HEK293 (cell line): ENCODE data around the gene MYO1F.
A peak's percentile ranks its signal among the peaks of the same experiment; 100 is the strongest.

Experiments used
- CTCF ChIA-PET: fragments of 350-600 bp; formaldehyde crosslinking; extraction: SDS; loops from one replicate; lab custom pipeline; 2021; ENCODE audit warnings: antibody characterized with exemption; lab: Yijun Ruan, JAX
- POLR2A ChIA-PET: fragments of 300-600 bp; formaldehyde crosslinking; extraction: SDS; loops from one replicate; lab custom pipeline; 2020; ENCODE audit warnings: antibody characterized with exemption, inconsistent platforms; lab: Yijun Ruan, JAX
- H3K27ac ChIP-seq: fragments of 200-500 bp; sonication (Bioruptor generic); 2 replicates; pipeline ENCODE4 v1.5.1; 2014; ENCODE audit warnings: low read depth, low read length, control low read depth, inconsistent platforms; ENCODE audit errors: extremely low read depth
- H3K36me3 ChIP-seq, 2 experiments: fragments of 200-500 bp in 1 of 2; sonication (Bioruptor generic) in 1 of 2; 1 replicate in 1 of 2; 2 replicates in 1 of 2; pipeline ENCODE4 v1.5.1; 2014 to 2017; ENCODE audit warnings: inconsistent platforms in 2 of 2, low read length in 2 of 2; ENCODE audit not compliant: control insufficient read depth in 2 of 2, insufficient read depth in 1 of 2
- H3K4me1 ChIP-seq: fragments of 200-500 bp; sonication (Bioruptor generic); 2 replicates; pipeline ENCODE4 v1.5.1; 2014; ENCODE audit warnings: mild to moderate bottlenecking, low read length, inconsistent platforms; ENCODE audit not compliant: control insufficient read depth, insufficient read depth
- H3K4me3 ChIP-seq: 2 replicates; pipeline ENCODE4 v1.5.1; 2011; ENCODE audit warnings: low read depth, mild to moderate bottlenecking, control low read depth, low read length, moderate library complexity
- H3K9me3 ChIP-seq: fragments of 200-500 bp; sonication (Bioruptor generic); 2 replicates; pipeline ENCODE4 v1.5.1; 2014; ENCODE audit warnings: low read depth, low read length, inconsistent platforms; ENCODE audit not compliant: control insufficient read depth, insufficient read depth
- CTCF ChIP-seq: fragments of 450-650 bp; formaldehyde crosslinking; IDR thresholded peaks from 2 replicates; pipeline ENCODE4 v1.5.1; 2016; ENCODE audit warnings: missing biosample characterization, missing genetic modification characterization
- FEZF1 ChIP-seq: fragments of 450-650 bp; formaldehyde crosslinking; IDR thresholded peaks from 2 replicates; pipeline ENCODE4 v1.5.1; 2016; ENCODE audit warnings: missing biosample characterization, missing genetic modification characterization
- HIC1 ChIP-seq: fragments of 450-650 bp; formaldehyde crosslinking; IDR thresholded peaks from 2 replicates; pipeline ENCODE4 v1.5.1; 2016; ENCODE audit warnings: missing biosample characterization, missing genetic modification characterization
- KLF1 ChIP-seq: fragments of 450-650 bp; formaldehyde crosslinking; IDR thresholded peaks from 2 replicates; pipeline ENCODE4 v1.5.1; 2016; ENCODE audit warnings: missing biosample characterization, missing genetic modification characterization
- MEIS1 ChIP-seq: sonication (generic); formaldehyde crosslinking; IDR thresholded peaks from 2 replicates; pipeline ENCODE4 v1.8.1; 2022; ENCODE audit warnings: missing genetic modification reagents, mild to moderate bottlenecking, borderline replicate concordance
- ZNF148 ChIP-seq: fragments of 450-650 bp; formaldehyde crosslinking; IDR thresholded peaks from 2 replicates; pipeline ENCODE4 v1.5.0; 2017; ENCODE audit warnings: missing biosample characterization, missing genetic modification characterization, borderline replicate concordance
- ZNF184 ChIP-seq: fragments of 450-650 bp; IDR thresholded peaks from 2 replicates; pipeline ENCODE4 v1.5.1; 2018; ENCODE audit warnings: missing biosample characterization, mild to moderate bottlenecking, missing genetic modification characterization
- ZNF214 ChIP-seq: fragments of 450-650 bp; formaldehyde crosslinking; IDR thresholded peaks from 2 replicates; pipeline ENCODE4 v1.5.1; 2017; ENCODE audit warnings: missing biosample characterization, mild to moderate bottlenecking, missing genetic modification characterization, borderline replicate concordance
- ZNF280C ChIP-seq: fragments of 450-650 bp; formaldehyde crosslinking; IDR thresholded peaks from 2 replicates; pipeline ENCODE4 v1.5.1; 2016; ENCODE audit warnings: missing biosample characterization, missing genetic modification characterization
- ZNF280D ChIP-seq: fragments of 450-650 bp; formaldehyde crosslinking; IDR thresholded peaks from 2 replicates; pipeline ENCODE4 v1.5.1; 2016; ENCODE audit warnings: missing biosample characterization, missing genetic modification characterization
- ZNF350 ChIP-seq: fragments of 450-650 bp; formaldehyde crosslinking; IDR thresholded peaks from 2 replicates; pipeline ENCODE4 v1.5.0; 2017; ENCODE audit warnings: missing biosample characterization, mild to moderate bottlenecking, missing genetic modification characterization
- ZNF404 ChIP-seq: fragments of 450-650 bp; formaldehyde crosslinking; IDR thresholded peaks from 2 replicates; pipeline ENCODE4 v1.5.1; 2017; ENCODE audit warnings: missing biosample characterization, missing genetic modification characterization
- ZXDB ChIP-seq: fragments of 450-650 bp; formaldehyde crosslinking; IDR thresholded peaks from 2 replicates; pipeline ENCODE4 v1.5.1; 2016; ENCODE audit warnings: missing biosample characterization, missing genetic modification characterization
- TF ChIP-seq, protein P1 (sequence below): fragments of 450-650 bp; formaldehyde crosslinking; IDR thresholded peaks from 2 replicates; pipeline ENCODE4 v1.5.1; 2017; ENCODE audit warnings: missing biosample characterization, missing genetic modification characterization
- TF ChIP-seq, protein P2 (sequence below): fragments of 450-650 bp; formaldehyde crosslinking; optimal IDR thresholded peaks from 2 replicates; pipeline ENCODE3; 2016; ENCODE audit warnings: missing biosample characterization, mild to moderate bottlenecking, missing genetic modification characterization

The MYO1F gene

GRCh38 chr19:8486661-8487136, 90.5 kb downstream of the MYO1F start (continued):
- no peak for TF ChIP-seq ZNF280D (tag by site-specific recombination)
- TF ChIP-seq ZNF214 = no peak
- no peak for TF ChIP-seq ZNF184
- TF ChIP-seq CTCF = no peak
- TF ChIP-seq, all 188 proteins: peak for 0

DNA sequence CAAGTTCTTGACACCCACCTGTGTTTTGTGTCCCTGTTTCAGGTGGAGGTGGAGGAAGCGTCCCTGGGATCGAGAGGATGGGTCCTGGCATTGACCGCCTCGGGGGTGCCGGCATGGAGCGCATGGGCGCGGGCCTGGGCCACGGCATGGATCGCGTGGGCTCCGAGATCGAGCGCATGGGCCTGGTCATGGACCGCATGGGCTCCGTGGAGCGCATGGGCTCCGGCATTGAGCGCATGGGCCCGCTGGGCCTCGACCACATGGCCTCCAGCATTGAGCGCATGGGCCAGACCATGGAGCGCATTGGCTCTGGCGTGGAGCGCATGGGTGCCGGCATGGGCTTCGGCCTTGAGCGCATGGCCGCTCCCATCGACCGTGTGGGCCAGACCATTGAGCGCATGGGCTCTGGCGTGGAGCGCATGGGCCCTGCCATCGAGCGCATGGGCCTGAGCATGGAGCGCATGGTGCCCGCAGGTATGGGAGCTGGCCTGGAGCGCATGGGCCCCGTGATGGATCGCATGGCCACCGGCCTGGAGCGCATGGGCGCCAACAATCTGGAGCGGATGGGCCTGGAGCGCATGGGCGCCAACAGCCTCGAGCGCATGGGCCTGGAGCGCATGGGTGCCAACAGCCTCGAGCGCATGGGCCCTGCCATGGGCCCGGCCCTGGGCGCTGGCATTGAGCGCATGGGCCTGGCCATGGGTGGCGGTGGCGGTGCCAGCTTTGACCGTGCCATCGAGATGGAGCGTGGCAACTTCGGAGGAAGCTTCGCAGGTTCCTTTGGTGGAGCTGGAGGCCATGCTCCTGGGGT, 91.5 kb downstream of the MYO1F start:
- no peak overlapping the region for H3K4me3 ChIP-seq
- CTCF ChIA-PET = no interaction called here
- peaks cover 12 to 90% of the 10 kb centered on the region in 2 experiments for H3K36me3 ChIP-seq
- TF ChIP-seq HIC1 (tag by site-specific recombination) = peak; percentile 48; the same call in 1 of the 2 replicates
- no peak for TF ChIP-seq ZNF148 (tag by site-specific recombination)
- TF ChIP-seq, protein P1, sequence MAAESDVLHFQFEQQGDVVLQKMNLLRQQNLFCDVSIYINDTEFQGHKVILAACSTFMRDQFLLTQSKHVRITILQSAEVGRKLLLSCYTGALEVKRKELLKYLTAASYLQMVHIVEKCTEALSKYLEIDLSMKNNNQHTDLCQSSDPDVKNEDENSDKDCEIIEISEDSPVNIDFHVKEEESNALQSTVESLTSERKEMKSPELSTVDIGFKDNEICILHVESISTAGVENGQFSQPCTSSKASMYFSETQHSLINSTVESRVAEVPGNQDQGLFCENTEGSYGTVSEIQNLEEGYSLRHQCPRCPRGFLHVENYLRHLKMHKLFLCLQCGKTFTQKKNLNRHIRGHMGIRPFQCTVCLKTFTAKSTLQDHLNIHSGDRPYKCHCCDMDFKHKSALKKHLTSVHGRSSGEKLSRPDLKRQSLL (tag by site-specific recombination) = peak; percentile 67; the same call in 1 of the 2 replicates
- TF ChIP-seq, all 188 proteins: peak for 2
- H3K9me3 ChIP-seq = no peaks in the 10 kb centered on the region
- POLR2A ChIA-PET = no interaction called here
- H3K4me1 ChIP-seq = no peaks in the 10 kb centered on the region
- no peak overlapping the region for H3K27ac ChIP-seq

GRCh38 chr19:8484331-8484894, 92.8 kb downstream of the MYO1F start:
- H3K9me3 ChIP-seq = no peaks in the 10 kb centered on the region
- POLR2A ChIA-PET = interaction anchor here (0.7 to 2.4 kb wide), 2 partner anchors 29 kb away, joined by 3 to 8 read pairs; partner anchors contain the start of gene ZNF414
- CTCF ChIA-PET = interaction anchor here (0.6 kb wide), 1 partner anchor 66 kb away, joined by 3 read pairs; no protein-coding TSS in a partner anchor
- no peak overlapping the region for H3K27ac ChIP-seq
- H3K4me3 ChIP-seq = no peak overlapping the region
- no peak for TF ChIP-seq ZNF404 (tag by site-specific recombination)
- no peak for TF ChIP-seq ZXDB (tag by site-specific recombination)
- peak; percentile 95 for TF ChIP-seq KLF1 (tag by site-specific recombination)
- no peak for TF ChIP-seq ZNF350 (tag by site-specific recombination)
- no peak for TF ChIP-seq FEZF1 (tag by site-specific recombination)
- TF ChIP-seq ZNF280C (tag by site-specific recombination) = no peak
- TF ChIP-seq, protein P2, sequence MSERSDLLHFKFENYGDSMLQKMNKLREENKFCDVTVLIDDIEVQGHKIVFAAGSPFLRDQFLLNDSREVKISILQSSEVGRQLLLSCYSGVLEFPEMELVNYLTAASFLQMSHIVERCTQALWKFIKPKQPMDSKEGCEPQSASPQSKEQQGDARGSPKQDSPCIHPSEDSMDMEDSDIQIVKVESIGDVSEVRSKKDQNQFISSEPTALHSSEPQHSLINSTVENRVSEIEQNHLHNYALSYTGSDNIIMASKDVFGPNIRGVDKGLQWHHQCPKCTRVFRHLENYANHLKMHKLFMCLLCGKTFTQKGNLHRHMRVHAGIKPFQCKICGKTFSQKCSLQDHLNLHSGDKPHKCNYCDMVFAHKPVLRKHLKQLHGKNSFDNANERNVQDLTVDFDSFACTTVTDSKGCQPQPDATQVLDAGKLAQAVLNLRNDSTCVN (tag by site-specific recombination) = no peak
- no peak for TF ChIP-seq MEIS1
- H3K36me3 ChIP-seq = peaks cover 19 to 91% of the 10 kb centered on the region in 2 experiments
- H3K4me1 ChIP-seq = no peaks in the 10 kb centered on the region
